ENCODE data around the gene SEZ6L2. TPM values are rescaled to one million over a fixed set of nuclear protein-coding genes. Genes with fewer than 3 reads are reported as not detected.

The SEZ6L2 gene
- total RNA-seq, 1 experiment from 2014 or later, result 44.7 TPM

DNA sequence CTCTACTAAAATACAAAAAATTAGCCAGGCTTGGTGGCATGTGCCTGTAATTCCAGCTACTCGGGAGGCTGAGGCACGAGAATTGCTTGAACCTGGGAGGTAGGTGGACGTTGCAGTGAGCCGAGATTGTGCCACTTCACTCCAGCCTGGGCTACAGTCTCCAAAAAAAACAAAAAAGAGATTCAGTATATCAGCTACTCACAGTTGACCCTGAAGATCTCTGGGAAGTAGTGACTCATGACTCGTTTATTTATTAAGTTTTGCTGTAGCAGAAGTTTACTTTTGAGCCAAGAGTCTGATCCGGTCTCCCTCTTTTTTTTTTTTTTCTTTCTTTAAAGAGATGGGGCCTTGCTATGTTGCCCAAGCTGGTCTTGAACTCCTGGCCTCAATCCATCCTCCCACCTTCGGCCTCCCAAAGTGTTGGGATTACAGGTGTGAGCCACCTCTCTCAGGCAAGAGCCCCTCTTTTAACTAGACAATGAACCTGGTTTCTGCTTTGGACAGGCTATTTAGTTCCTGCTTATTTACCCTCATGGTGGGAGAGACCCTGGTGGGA lies 74.7 kb downstream of the SEZ6L2 start:
- no peak overlapping the region for H3K27ac ChIP-seq (ENCODE audit: insufficient read length, low read depth, low read length)
- no peaks in the 10 kb centered on the region for H3K79me2 ChIP-seq (ENCODE audit: insufficient read depth, low read length)

More for the DNA sequence above, 74.7 kb downstream of the SEZ6L2 start:
- Histone ChIP-seq H3K9me3 (ENCODE audit: control insufficient read depth, low read depth, low read length) (no peaks in the 10 kb centered on the region), H2BK120ac (ENCODE audit: low read depth, low read length, poor library complexity, severe bottlenecking) (no peak overlapping the region), H3K23ac (ENCODE audit: insufficient read length, low read depth, low read length) (no peak overlapping the region), H2BK20ac (ENCODE audit: low read depth, low read length, poor library complexity, severe bottlenecking) (no peak overlapping the region), H3K14ac (ENCODE audit: insufficient read depth, low read length) (no peak overlapping the region), H3K18ac (ENCODE audit: insufficient read length, low read depth, low read length) (no peak overlapping the region), H2AFZ (ENCODE audit: low read length) (no peak overlapping the region), H3K27me3 (ENCODE audit: insufficient read depth, low read length) (no peaks in the 10 kb centered on the region), H3K4me2 (ENCODE audit: insufficient read depth, insufficient read length, low read length) (no peak overlapping the region), H2BK5ac (ENCODE audit: insufficient read length, low read length) (no peak overlapping the region), H2AK5ac (ENCODE audit: insufficient read length, low read length) (no peak overlapping the region), H3T11ph (ENCODE audit: low read length) (no peak overlapping the region), H4K8ac (replicated peaks; ENCODE audit: insufficient read length, low read depth, low read length) (no peak overlapping the region), H4K20me1 (ENCODE audit: control insufficient read depth, insufficient read depth, insufficient read length) (no peaks in the 10 kb centered on the region), H2BK12ac (ENCODE audit: insufficient read length, low read depth, low read length) (no peak overlapping the region), H3K9ac (ENCODE audit: extremely low read depth, insufficient read length, low read length) (no peak overlapping the region), H4K5ac (ENCODE audit: insufficient read length, low read depth, low read length) (no peak overlapping the region), H3K79me1 (ENCODE audit: insufficient read depth, low read depth, low read length, poor library complexity, severe bottlenecking) (no peaks in the 10 kb centered on the region), H3K23me2 (ENCODE audit: insufficient read length, low read depth, low read length, poor library complexity, severe bottlenecking) (no peaks in the 10 kb centered on the region), H2BK15ac (ENCODE audit: low read depth, low read length) (no peak overlapping the region), H4K91ac (ENCODE audit: insufficient read length, low read depth, low read length) (no peak overlapping the region), H3K4ac (ENCODE audit: low read depth, low read length) (no peak overlapping the region), H3K4me1 (ENCODE audit: insufficient read depth, low read length) (no peaks in the 10 kb centered on the region), H3K56ac (ENCODE audit: insufficient read length, low read depth, low read length) (no peak overlapping the region)
- DNase-seq, result no peak
- TF ChIP-seq, protein P1, sequence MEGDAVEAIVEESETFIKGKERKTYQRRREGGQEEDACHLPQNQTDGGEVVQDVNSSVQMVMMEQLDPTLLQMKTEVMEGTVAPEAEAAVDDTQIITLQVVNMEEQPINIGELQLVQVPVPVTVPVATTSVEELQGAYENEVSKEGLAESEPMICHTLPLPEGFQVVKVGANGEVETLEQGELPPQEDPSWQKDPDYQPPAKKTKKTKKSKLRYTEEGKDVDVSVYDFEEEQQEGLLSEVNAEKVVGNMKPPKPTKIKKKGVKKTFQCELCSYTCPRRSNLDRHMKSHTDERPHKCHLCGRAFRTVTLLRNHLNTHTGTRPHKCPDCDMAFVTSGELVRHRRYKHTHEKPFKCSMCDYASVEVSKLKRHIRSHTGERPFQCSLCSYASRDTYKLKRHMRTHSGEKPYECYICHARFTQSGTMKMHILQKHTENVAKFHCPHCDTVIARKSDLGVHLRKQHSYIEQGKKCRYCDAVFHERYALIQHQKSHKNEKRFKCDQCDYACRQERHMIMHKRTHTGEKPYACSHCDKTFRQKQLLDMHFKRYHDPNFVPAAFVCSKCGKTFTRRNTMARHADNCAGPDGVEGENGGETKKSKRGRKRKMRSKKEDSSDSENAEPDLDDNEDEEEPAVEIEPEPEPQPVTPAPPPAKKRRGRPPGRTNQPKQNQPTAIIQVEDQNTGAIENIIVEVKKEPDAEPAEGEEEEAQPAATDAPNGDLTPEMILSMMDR (conservative IDR thresholded peaks at IDR 0.05), result no peak
- Mint-ChIP-seq H3K4me3 (no peak overlapping the region), H3K4me1 (peaks cover 24 to 28% of the 10 kb centered on the region in 2 experiments), H3K27me3 (ENCODE audit: low read depth) (no peaks in the 10 kb centered on the region), H3K27ac (peak overlapping the region; percentile 95 to 98 (median 95); a peak in 6 of 7 replicates), H3K36me3 (ENCODE audit: insufficient read depth in 1 of 3, low read depth in 3 of 3) (peaks cover 6 to 14% (median 11%) of the 10 kb centered on the region in 3 experiments; a peak in 6 of 7 replicates), H3K9me3 (no peaks in the 10 kb centered on the region)
- WGBS (ENCODE audit: extremely low coverage, insufficient read length, low lambda C conversion rate), result no CpG with 5 or more reads among the region's 7 CpGs

Measured in H9 (cell line).